B cell (primary cell): Measurements from ENCODE around the gene TUNAR. TPM values are rescaled to one million over a fixed set of nuclear protein-coding genes. Genes with fewer than 3 reads are reported as not detected.

Source experiments
- ATAC-seq: fragments of 200-7000 bp; cut with Tn5 transposase; one replicate; pipeline ENCODE4 v1.10.0; 2021; ENCODE audit warnings: low read depth, mild to moderate bottlenecking, moderate number of reproducible peaks, moderate library complexity
- CTCF ChIA-PET: fragments of 350-600 bp; sonication (Branson Sonifier 250); formaldehyde crosslinking; loops from one replicate; lab custom pipeline; 2021; ENCODE audit warnings: antibody characterized with exemption, inconsistent platforms; lab: Charles Lee
- POLR2A ChIA-PET: fragments of 350-600 bp; sonication (Branson Sonifier 250); formaldehyde crosslinking; loops from one replicate; lab custom pipeline; 2021; ENCODE audit warnings: antibody characterized with exemption; lab: Charles Lee
- DNase-seq: peaks from one replicate; pipeline ENCODE4 v3.0.0; 2013
- H2AFZ ChIP-seq: 2 replicates; pipeline ENCODE4 v1.6.1; 2012; ENCODE audit warnings: mild to moderate bottlenecking, low read depth, low read length; ENCODE audit not compliant: insufficient read depth, poor library complexity, severe bottlenecking
- H3K27ac ChIP-seq, 2 donors: 1 replicate in 1 of 2; 2 replicates in 1 of 2; pipeline ENCODE4 v1.5.1; 2012 to 2013; ENCODE audit warnings: low read length in 2 of 2, mild to moderate bottlenecking in 2 of 2, moderate library complexity in 1 of 2
- H3K27me3 ChIP-seq, 4 experiments: fragments of 200-600 bp in 1 of 4; sonication (generic) in 1 of 4; replicated peaks in 1 of 4; 1 replicate in 2 of 4; 2 replicates in 2 of 4; pipeline versions ENCODE4 v1.6.1 to v1.7.0; 2013 to 2016; ENCODE audit warnings: low read length in 3 of 4, mild to moderate bottlenecking in 2 of 4, mixed read lengths in 1 of 4, moderate library complexity in 1 of 4; ENCODE audit not compliant: insufficient read depth in 4 of 4, control insufficient read depth in 3 of 4; ENCODE audit errors: control extremely low read depth in 1 of 4
- H3K36me3 ChIP-seq, 2 experiments: replicated peaks in 1 of 2; 1 replicate in 1 of 2; 2 replicates in 1 of 2; pipeline versions ENCODE4 v1.6.1 to v1.7.1; 2013; ENCODE audit warnings: low read length in 1 of 2; ENCODE audit not compliant: insufficient read depth in 2 of 2, control insufficient read depth in 1 of 2; ENCODE audit errors: control extremely low read depth in 1 of 2, extremely low read depth in 1 of 2
- H3K4me1 ChIP-seq, 2 donors: fragments of 200-600 bp in 1 of 2; sonication (generic) in 1 of 2; 1 replicate in 1 of 2; 2 replicates in 1 of 2; pipeline versions ENCODE4 v1.5.1 to v1.6.1; 2013 to 2017; ENCODE audit warnings: low read length in 2 of 2; ENCODE audit not compliant: control insufficient read depth in 2 of 2, insufficient read depth in 2 of 2
- H3K4me2 ChIP-seq: replicated peaks from 2 replicates; pipeline ENCODE3; 2012; ENCODE audit warnings: mild to moderate bottlenecking, low read depth, low read length; ENCODE audit not compliant: poor library complexity, severe bottlenecking
- H3K4me3 ChIP-seq, 5 experiments: fragments of 200-600 bp in 1 of 5; sonication (generic) in 1 of 5; 1 replicate in 3 of 5; 2 replicates in 2 of 5; pipeline versions ENCODE4 v1.5.1 to v1.7.0; 2011 to 2016; ENCODE audit warnings: low read length in 4 of 5, mild to moderate bottlenecking in 4 of 5, low read depth in 2 of 5, control low read depth in 1 of 5, moderate library complexity in 1 of 5; ENCODE audit not compliant: insufficient read depth in 1 of 5; ENCODE audit errors: control extremely low read depth in 1 of 5, extremely low read depth in 1 of 5
- H3K79me2 ChIP-seq: fragments of 200-600 bp; sonication (generic); one replicate; pipeline ENCODE4 v1.6.0; 2016; ENCODE audit warnings: low read length; ENCODE audit not compliant: control insufficient read depth, insufficient read depth
- H3K9ac ChIP-seq: fragments of 200-600 bp; sonication (generic); 2 replicates; pipeline ENCODE4 v1.6.1; 2017; ENCODE audit warnings: mild to moderate bottlenecking, low read length, moderate library complexity
- H3K9me3 ChIP-seq, 3 donors: one replicate each; pipeline versions ENCODE4 v1.6.1 to v1.7.1; 2013; ENCODE audit warnings: low read length in 2 of 3; ENCODE audit not compliant: control insufficient read depth in 2 of 3, insufficient read depth in 1 of 3; ENCODE audit errors: control extremely low read depth in 1 of 3
- H4K20me1 ChIP-seq: 2 replicates; pipeline ENCODE4 v1.6.0; 2012; ENCODE audit warnings: mild to moderate bottlenecking, low read length; ENCODE audit not compliant: insufficient read depth, control insufficient read depth, poor library complexity, severe bottlenecking
- H3K27ac Mint-ChIP-seq: one replicate; pipeline ENCODE4 v1.8.0; 2021; ENCODE audit warnings: mixed read lengths
- H3K27me3 Mint-ChIP-seq: one replicate; pipeline ENCODE4 v1.8.0; 2021; ENCODE audit warnings: mixed read lengths
- H3K4me1 Mint-ChIP-seq: one replicate; pipeline ENCODE4 v1.8.0; 2021; ENCODE audit warnings: mixed read lengths
- H3K4me3 Mint-ChIP-seq: one replicate; pipeline ENCODE4 v1.8.0; 2021; ENCODE audit warnings: mixed read lengths
- H3K9me3 Mint-ChIP-seq: one replicate; pipeline ENCODE4 v1.8.0; 2022; ENCODE audit warnings: mixed read lengths; ENCODE audit not compliant: insufficient read depth
- CTCF ChIP-seq: fragments of 200-600 bp; IDR thresholded peaks from one replicate; pipeline ENCODE4 v1.8.0; 2022; ENCODE audit warnings: antibody characterized with exemption, mild to moderate bottlenecking
- EZH2 ChIP-seq: IDR thresholded peaks from 2 replicates; pipeline ENCODE4 v1.6.1; 2012; ENCODE audit warnings: borderline replicate concordance, low read depth, mild to moderate bottlenecking, moderate library complexity, low read length; ENCODE audit not compliant: insufficient read depth, poor library complexity, severe bottlenecking
- WGBS: methylation state at CpG from one replicate; pipeline ENCODE4 v1.1.5; 2013; ENCODE audit warnings: missing lambda C conversion rate; ENCODE audit not compliant: insufficient coverage; 5-methylcytosine and 5-hydroxymethylcytosine counted together
- intact Hi-C: fragments of 100-400 bp; cut with micrococcal nuclease; formaldehyde crosslinking; loops from one replicate; pipeline ENCODE4 v1.10.0; 2022
- polyA plus RNA-seq: library from polyadenylated mRNA; depleted of rRNA; stranded (reverse); fragments of >200 nt; gene quantifications from 2 replicates; pipeline ENCODE4 v1.2.3, GENCODE V29; 2012
- total RNA-seq, 2 donors: library from RNA; stranded (reverse); fragments of 120-200 nt in 1 of 2; gene quantifications; 1 replicate in 1 of 2; 2 replicates in 1 of 2; pipeline versions ENCODE4 v1.2.3 to v1.2.4, GENCODE V29; 2013 to 2022

Gene TUNAR
- total and polyA plus RNA-seq, 2 donors (not counting 1 experiment from before 2014, with no cell fraction given) = 0.48 to 0.81 TPM

GRCh38 chr14:95875831-95876760 lies 536 bp upstream of the TUNAR start:
- peaks cover 7% of the 10 kb centered on the region for H3K4me1 Mint-ChIP-seq
- H3K27me3 Mint-ChIP-seq = peaks cover 61% of the 10 kb centered on the region
- Histone ChIP-seq H3K4me2 (peak overlapping the region; percentile 73), H3K4me1 (peaks cover 5 to 12% of the 10 kb centered on the region in 2 donors), H3K36me3 (no peaks in the 10 kb centered on the region), H4K20me1 (no peaks in the 10 kb centered on the region), H2AFZ (no peak overlapping the region), H3K9me3 (peaks cover 0 to 4% (median 0%) of the 10 kb centered on the region in 3 donors), H3K4me3 (peak overlapping the region in 3 of 5 experiments; percentile 7 to 40 (median 38)), H3K27me3 (peaks cover 0 to 36% (median 3%) of the 10 kb centered on the region in 4 experiments), H3K9ac (peak overlapping the region; percentile 35), H3K27ac (no peak overlapping the region), H3K79me2 (no peaks in the 10 kb centered on the region)
- ATAC-seq (peak; percentile 50), DNase-seq (peak; percentile 54)
- H3K4me3 Mint-ChIP-seq = peak overlapping the region; percentile 74
- H3K27ac Mint-ChIP-seq = no peak overlapping the region
- no peaks in the 10 kb centered on the region for H3K9me3 Mint-ChIP-seq
- ChIA-PET POLR2A (no interaction called here), CTCF (no interaction called here)
- WGBS = 5% methylated on average over 103 of the region's 103 CpGs
- TF ChIP-seq EZH2 = no peak
- no peak for TF ChIP-seq CTCF
- intact Hi-C loops = no loop called here

GRCh38 chr14:95877633-95878032 lies 1.0 kb downstream of the TUNAR start:
- no peak overlapping the region for H3K27ac Mint-ChIP-seq
- no peak for ATAC-seq
- ChIA-PET POLR2A (no interaction called here), CTCF (no interaction called here)
- H3K9ac ChIP-seq = no peak overlapping the region
- no peak overlapping the region for H2AFZ ChIP-seq
- peaks cover 5 to 12% of the 10 kb centered on the region in 2 donors for H3K4me1 ChIP-seq
- no peak for DNase-seq
- H3K27me3 Mint-ChIP-seq = peaks cover 56% of the 10 kb centered on the region
- peaks cover 7% of the 10 kb centered on the region for H3K4me1 Mint-ChIP-seq
- no peaks in the 10 kb centered on the region for H3K36me3 ChIP-seq
- peaks cover 0 to 36% (median 3%) of the 10 kb centered on the region in 4 experiments for H3K27me3 ChIP-seq
- peak overlapping the region; percentile 67 for H3K4me3 Mint-ChIP-seq
- H3K9me3 Mint-ChIP-seq = no peaks in the 10 kb centered on the region
- peaks cover 0 to 4% (median 0%) of the 10 kb centered on the region in 3 donors for H3K9me3 ChIP-seq
- intact Hi-C loops = no loop called here
- WGBS = no CpG with 5 or more reads among the region's 4 CpGs
- H4K20me1 ChIP-seq = no peaks in the 10 kb centered on the region
- no peaks in the 10 kb centered on the region for H3K79me2 ChIP-seq
- H3K27ac ChIP-seq = no peak overlapping the region
- H3K4me2 ChIP-seq = peak overlapping the region; percentile 73
- no peak overlapping the region for H3K4me3 ChIP-seq
- TF ChIP-seq EZH2 = no peak
- TF ChIP-seq CTCF = no peak
